Activated CD8-positive, alpha-beta T cell treated with anti-CD3 and anti-CD28 coated beads for 36 hours (primary cell): ENCODE results near the gene ZXDC. TPM values are rescaled to one million over a fixed set of nuclear protein-coding genes. Genes with fewer than 3 reads are reported as not detected.

ENCODE experiments used
- ATAC-seq: fragments of 200-7000 bp; cut with Tn5 transposase; one replicate; pipeline ENCODE4 v1.10.0; 2021; ENCODE audit warnings: mild to moderate bottlenecking, moderate library complexity
- CTCF ChIA-PET: fragments of 350-600 bp; sonication (Branson Sonifier 250); formaldehyde crosslinking; loops from one replicate; lab custom pipeline; 2021; ENCODE audit warnings: antibody characterized with exemption; lab: Charles Lee
- POLR2A ChIA-PET: fragments of 350-600 bp; sonication (Branson Sonifier 250); formaldehyde crosslinking; loops from one replicate; lab custom pipeline; 2021; ENCODE audit warnings: antibody characterized with exemption; lab: Charles Lee
- DNase-seq: peaks from one replicate; pipeline ENCODE4 v3.0.0-alpha.2; 2020
- H3K27ac Mint-ChIP-seq: one replicate; pipeline ENCODE4 v1.8.0; 2021; ENCODE audit warnings: mild to moderate bottlenecking, mixed read lengths
- H3K27me3 Mint-ChIP-seq: one replicate; pipeline ENCODE4 v1.8.0; 2021; ENCODE audit warnings: mixed read lengths
- H3K36me3 Mint-ChIP-seq: one replicate; pipeline ENCODE4 v1.8.0; 2021; ENCODE audit warnings: low read depth, mixed read lengths
- H3K4me1 Mint-ChIP-seq: one replicate; pipeline ENCODE4 v1.8.0; 2021; ENCODE audit warnings: low read depth, mixed read lengths
- H3K4me3 Mint-ChIP-seq: one replicate; pipeline ENCODE4 v1.8.0; 2021; ENCODE audit warnings: mild to moderate bottlenecking, moderate library complexity, mixed read lengths
- H3K9me3 Mint-ChIP-seq: one replicate; pipeline ENCODE4 v1.8.0; 2021; ENCODE audit warnings: mixed read lengths
- CTCF ChIP-seq: fragments of 200-600 bp; IDR thresholded peaks from one replicate; pipeline ENCODE4 v1.8.0; 2022; ENCODE audit warnings: antibody characterized with exemption, mild to moderate bottlenecking
- intact Hi-C: fragments of 100-400 bp; cut with micrococcal nuclease; formaldehyde crosslinking; loops from one replicate; pipeline ENCODE4 v1.10.0; 2022
- total RNA-seq, 2 experiments: library from RNA; stranded (reverse); gene quantifications; one replicate each; pipeline ENCODE4 v1.2.3, GENCODE V29; 2021

Gene ZXDC
- total RNA-seq, 2 experiments from 2014 or later, result 27.8 to 29.8 TPM

GRCh38 chr3:126483321-126483761 lies 7.7 kb upstream of the ZXDC start:
- Mint-ChIP-seq H3K4me3 (no peak overlapping the region), H3K27ac (no peak overlapping the region), H3K36me3 (no peaks in the 10 kb centered on the region)

DNA sequence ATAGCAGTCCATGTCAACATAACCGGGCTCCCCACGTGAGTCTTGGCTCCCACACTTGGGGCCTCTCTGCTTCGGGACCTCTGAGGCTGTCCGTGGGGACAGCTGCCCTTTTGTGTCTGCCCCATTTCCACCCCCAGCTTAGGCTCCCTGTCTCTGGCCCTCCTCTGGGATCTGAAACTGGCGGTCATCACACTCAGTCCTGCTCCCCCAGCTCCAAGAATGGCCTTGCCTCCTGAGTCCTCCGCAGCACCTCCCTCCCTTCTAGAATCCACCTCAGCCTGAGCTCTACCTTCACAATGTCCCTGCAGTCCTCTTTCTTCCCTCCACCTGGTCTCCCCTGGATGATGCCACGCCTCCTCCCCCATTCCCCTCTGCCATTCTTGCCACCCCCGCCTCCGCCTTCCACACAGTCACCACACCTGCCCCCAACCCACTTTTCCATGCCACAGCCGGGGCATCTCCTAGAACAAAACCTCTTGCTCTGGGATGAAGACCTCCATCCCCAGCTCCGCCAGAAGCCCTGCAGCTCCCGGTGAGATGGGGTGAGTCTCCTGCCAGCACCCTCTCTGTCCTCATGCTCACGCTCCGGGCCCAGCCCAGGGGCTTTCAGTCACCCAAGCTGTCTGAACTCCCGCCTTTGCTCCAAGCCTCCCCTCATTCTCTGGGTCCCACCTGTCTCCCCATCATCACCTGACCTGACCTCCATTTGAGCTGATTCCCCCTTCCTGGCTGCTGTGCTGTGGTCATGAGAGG lies 7.0 kb upstream of the ZXDC start:
- peaks cover 11% of the 10 kb centered on the region for H3K4me1 Mint-ChIP-seq
- no peak overlapping the region for H3K27ac Mint-ChIP-seq
- H3K27me3 Mint-ChIP-seq, result no peaks in the 10 kb centered on the region
- ChIA-PET POLR2A (no interaction called here), CTCF (interaction anchor here (1.6 kb wide), 1 partner anchor 11 kb away, joined by 4 read pairs; no protein-coding TSS in a partner anchor)
- H3K36me3 Mint-ChIP-seq, result no peaks in the 10 kb centered on the region
- DNase-seq (no peak), ATAC-seq (no peak)
- no peak overlapping the region for H3K4me3 Mint-ChIP-seq
- TF ChIP-seq CTCF, result no peak
- no peaks in the 10 kb centered on the region for H3K9me3 Mint-ChIP-seq
- intact Hi-C loops, result no loop called here

More at GRCh38 chr3:126483321-126483761, 7.7 kb upstream of the ZXDC start:
- peaks cover 11% of the 10 kb centered on the region for H3K4me1 Mint-ChIP-seq
- no peaks in the 10 kb centered on the region for H3K9me3 Mint-ChIP-seq
- ChIA-PET POLR2A (no interaction called here), CTCF (interaction anchor here (1.6 kb wide), 1 partner anchor 12 kb away, joined by 4 read pairs; no protein-coding TSS in a partner anchor)
- intact Hi-C loops, result no loop called here
- TF ChIP-seq CTCF, result no peak
- DNase-seq (no peak), ATAC-seq (no peak)
- no peaks in the 10 kb centered on the region for H3K27me3 Mint-ChIP-seq

DNA sequence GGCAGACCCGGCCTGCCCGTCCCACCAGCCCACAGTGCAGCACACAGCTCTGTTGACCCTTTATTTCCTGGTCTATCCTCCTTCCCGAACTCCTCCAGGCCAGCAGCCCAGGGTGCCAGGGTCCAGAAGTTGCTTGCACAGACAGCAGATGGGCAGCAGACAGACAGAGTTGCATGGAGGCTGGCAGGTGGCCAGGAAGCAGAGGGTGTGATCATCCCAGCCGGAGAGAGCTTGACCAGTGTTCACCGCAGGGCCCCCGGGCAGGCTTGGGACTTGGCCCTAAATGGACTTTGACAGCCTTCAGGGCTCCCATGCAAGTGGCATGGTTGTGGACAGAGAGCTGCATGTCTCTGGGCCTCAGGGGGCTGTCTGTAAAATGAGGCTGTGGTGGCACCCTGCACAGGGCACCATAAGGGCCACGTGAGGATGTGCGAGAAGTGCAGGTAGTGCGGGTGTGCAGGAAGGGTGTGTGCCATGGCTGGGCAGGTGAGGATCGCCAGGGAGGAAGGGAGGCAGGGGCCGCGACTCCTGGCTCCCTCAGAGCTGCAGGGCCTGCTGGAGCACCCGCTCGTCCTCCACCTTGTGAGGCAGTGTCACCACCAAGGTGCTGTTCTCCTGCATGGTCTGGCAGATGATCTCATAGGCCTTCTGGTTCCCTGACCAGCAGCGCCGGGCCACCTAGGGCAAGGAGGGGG lies 6.3 kb upstream of the ZXDC start:
- POLR2A ChIA-PET, result no interaction called here

GRCh38 chr3:126480861-126481260 lies 5.2 kb upstream of the ZXDC start:
- Mint-ChIP-seq H3K27ac (no peak overlapping the region), H3K4me3 (no peak overlapping the region), H3K36me3 (no peaks in the 10 kb centered on the region)

More for the DNA sequence above, 6.3 kb upstream of the ZXDC start:
- ATAC-seq, result no peak
- H3K27me3 Mint-ChIP-seq, result no peaks in the 10 kb centered on the region
- no peak overlapping the region for H3K27ac Mint-ChIP-seq
- no peak overlapping the region for H3K4me3 Mint-ChIP-seq
- intact Hi-C loops, result no loop called here
- no peak for DNase-seq
- H3K9me3 Mint-ChIP-seq, result no peaks in the 10 kb centered on the region
- H3K4me1 Mint-ChIP-seq, result peaks cover 9% of the 10 kb centered on the region
- H3K36me3 Mint-ChIP-seq, result no peaks in the 10 kb centered on the region
- CTCF ChIA-PET, result interaction anchor here (1.6 kb wide), 1 partner anchor 11 kb away, joined by 4 read pairs; no protein-coding TSS in a partner anchor
- no peak for TF ChIP-seq CTCF

More at GRCh38 chr3:126480861-126481260, 5.2 kb upstream of the ZXDC start:
- H3K27me3 Mint-ChIP-seq, result no peaks in the 10 kb centered on the region
- H3K4me1 Mint-ChIP-seq, result peaks cover 6% of the 10 kb centered on the region
- ATAC-seq, result no peak
- ChIA-PET POLR2A (no interaction called here), CTCF (no interaction called here)
- no peak for TF ChIP-seq CTCF
- no peak for DNase-seq
- intact Hi-C loops, result no loop called here
- no peaks in the 10 kb centered on the region for H3K9me3 Mint-ChIP-seq
